Amniotic stem cell (primary cell): ENCODE data around the gene TMED8.

Experiments
- DNase-seq: peaks from one replicate; lab custom pipeline; 2025; lab: John Stamatoyannopoulos, UW

TMED8 gene

GRCh38 chr14:77296155-77296554, 80.7 kb downstream of the TMED8 start:
- DNase-seq: no peak

DNA sequence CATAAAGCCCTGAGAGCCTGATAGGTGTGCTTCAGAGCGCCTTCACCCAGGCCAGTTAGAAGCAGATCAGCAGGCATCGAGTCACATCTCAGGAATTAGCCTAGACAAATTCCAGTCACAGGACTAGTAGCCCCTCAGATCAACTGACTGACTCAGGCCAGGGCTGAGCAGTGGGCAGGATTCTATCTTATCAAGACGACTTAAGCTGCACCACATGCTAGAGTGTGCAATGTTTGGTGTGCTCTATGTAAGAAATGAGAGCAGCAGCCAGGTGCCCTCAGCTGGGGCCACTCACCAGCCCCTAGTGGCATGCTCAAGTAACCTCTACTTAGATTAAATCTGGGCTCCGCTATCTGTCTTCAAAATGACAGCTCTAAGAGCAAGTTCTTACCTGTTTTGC, 86.2 kb downstream of the TMED8 start:
- no peak for DNase-seq

DNA sequence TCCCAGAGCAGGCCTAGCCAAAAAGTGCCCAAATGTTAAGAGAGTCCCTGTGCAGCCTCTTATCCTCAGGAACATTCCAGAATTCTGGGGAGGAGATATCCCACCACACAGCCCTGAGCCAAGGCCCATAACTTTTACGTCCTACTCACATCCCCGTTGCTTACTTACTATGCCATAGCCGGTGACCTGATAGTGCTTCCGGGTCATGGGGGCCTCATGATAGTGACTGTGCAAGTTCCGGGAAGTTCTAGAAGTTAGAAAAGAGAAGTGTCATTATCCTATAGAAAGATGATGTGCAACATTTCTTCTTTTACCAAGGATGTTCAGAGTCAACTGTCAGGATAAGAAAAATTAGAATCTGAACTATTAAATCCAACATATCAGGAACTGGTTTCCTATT, 90.3 kb downstream of the TMED8 start:
- DNase-seq: no peak
